Effector memory CD4-positive, alpha-beta T cell (primary cell): ENCODE measurements around the gene ANO10.
"Not testable (repeated sequence)": the region's sequence is repeated elsewhere in the genome, so short reads cannot be mapped to it uniquely, and the experiment has no call there.

Experiments
- DNase-seq, 3 donors: peaks; one replicate each; pipeline ENCODE4 v3.0.0-alpha.2; 2020
- H3K27ac ChIP-seq: 2 replicates; pipeline ENCODE4 v1.7.0; 2013; ENCODE audit warnings: mild to moderate bottlenecking, low read length, moderate library complexity; ENCODE audit not compliant: insufficient read depth, poor library complexity, severe bottlenecking
- H3K27me3 ChIP-seq: replicated peaks from 2 replicates; pipeline ENCODE4 v1.7.0; 2013; ENCODE audit warnings: mild to moderate bottlenecking, low read length; ENCODE audit not compliant: insufficient read depth, control insufficient read depth, poor library complexity, severe bottlenecking
- H3K36me3 ChIP-seq: 2 replicates; pipeline ENCODE4 v1.7.0; 2013; ENCODE audit warnings: mild to moderate bottlenecking, low read length, moderate library complexity; ENCODE audit not compliant: control insufficient read depth, insufficient read depth
- H3K4me1 ChIP-seq: 2 replicates; pipeline ENCODE4 v1.7.0; 2013; ENCODE audit warnings: low read length, mild to moderate bottlenecking; ENCODE audit not compliant: control insufficient read depth, insufficient read depth, poor library complexity, severe bottlenecking
- H3K4me3 ChIP-seq: 2 replicates; pipeline ENCODE4 v1.7.0; 2013; ENCODE audit warnings: low read length, low read depth, mild to moderate bottlenecking; ENCODE audit not compliant: insufficient read depth, poor library complexity, severe bottlenecking
- H3K9me3 ChIP-seq: 2 replicates; pipeline ENCODE4 v1.7.0; 2013; ENCODE audit warnings: mild to moderate bottlenecking, low read length, moderate library complexity; ENCODE audit not compliant: control insufficient read depth

The ANO10 gene

GRCh38 chr3:43544277-43544676, 77.5 kb downstream of the ANO10 start:
- H3K9me3 ChIP-seq, H3K27ac ChIP-seq, H3K4me3 ChIP-seq, H3K36me3 ChIP-seq, DNase-seq, H3K27me3 ChIP-seq, H3K4me1 ChIP-seq: not testable (repeated sequence)

GRCh38 chr3:43542328-43543043, 79.3 kb downstream of the ANO10 start:
- H3K27me3 ChIP-seq: no peaks in the 10 kb centered on the region
- H3K4me1 ChIP-seq: no peaks in the 10 kb centered on the region
- no peaks in the 10 kb centered on the region for H3K9me3 ChIP-seq
- DNase-seq: no peak
- H3K36me3 ChIP-seq: no peaks in the 10 kb centered on the region
- no peak overlapping the region for H3K4me3 ChIP-seq
- no peak overlapping the region for H3K27ac ChIP-seq

GRCh38 chr3:43540624-43541023, 81.2 kb downstream of the ANO10 start:
- no peak for DNase-seq
- no peaks in the 10 kb centered on the region for H3K27me3 ChIP-seq
- no peaks in the 10 kb centered on the region for H3K9me3 ChIP-seq
- H3K27ac ChIP-seq: no peak overlapping the region
- no peaks in the 10 kb centered on the region for H3K36me3 ChIP-seq
- no peak overlapping the region for H3K4me3 ChIP-seq
- no peaks in the 10 kb centered on the region for H3K4me1 ChIP-seq

GRCh38 chr3:43539321-43539720, 82.5 kb downstream of the ANO10 start:
- H3K4me3 ChIP-seq: no peak overlapping the region
- H3K9me3 ChIP-seq: no peaks in the 10 kb centered on the region
- no peaks in the 10 kb centered on the region for H3K36me3 ChIP-seq
- DNase-seq: no peak
- no peaks in the 10 kb centered on the region for H3K4me1 ChIP-seq
- H3K27me3 ChIP-seq: no peaks in the 10 kb centered on the region
- no peak overlapping the region for H3K27ac ChIP-seq

GRCh38 chr3:43537225-43537624, 84.6 kb downstream of the ANO10 start:
- no peak for DNase-seq
- H3K4me1 ChIP-seq: no peaks in the 10 kb centered on the region
- H3K27ac ChIP-seq: no peak overlapping the region
- H3K27me3 ChIP-seq: no peaks in the 10 kb centered on the region
- no peaks in the 10 kb centered on the region for H3K36me3 ChIP-seq
- no peak overlapping the region for H3K4me3 ChIP-seq
- H3K9me3 ChIP-seq: no peaks in the 10 kb centered on the region

GRCh38 chr3:43534675-43535074, 87.1 kb downstream of the ANO10 start:
- Histone ChIP-seq H3K9me3 (no peaks in the 10 kb centered on the region), H3K4me3 (no peak overlapping the region), H3K36me3 (no peaks in the 10 kb centered on the region), H3K4me1 (no peaks in the 10 kb centered on the region), H3K27ac (no peak overlapping the region), H3K27me3 (no peaks in the 10 kb centered on the region)
- DNase-seq: no peak

- DNase-seq: no peak
- no peaks in the 10 kb centered on the region for H3K4me1 ChIP-seq
- no peaks in the 10 kb centered on the region for H3K27me3 ChIP-seq
- no peak overlapping the region for H3K27ac ChIP-seq
- no peaks in the 10 kb centered on the region for H3K36me3 ChIP-seq
- no peaks in the 10 kb centered on the region for H3K9me3 ChIP-seq
- H3K4me3 ChIP-seq: no peak overlapping the region
Measured at GRCh38 chr3:43533009-43533408, 88.8 kb downstream of the ANO10 start.

- no peak overlapping the region for H3K27ac ChIP-seq
- no peaks in the 10 kb centered on the region for H3K4me1 ChIP-seq
- no peak overlapping the region for H3K4me3 ChIP-seq
- DNase-seq: no peak
- H3K27me3 ChIP-seq: no peaks in the 10 kb centered on the region
- H3K36me3 ChIP-seq: no peaks in the 10 kb centered on the region
- H3K9me3 ChIP-seq: no peaks in the 10 kb centered on the region
Measured at GRCh38 chr3:43531835-43532234, 90.0 kb downstream of the ANO10 start.

GRCh38 chr3:43528498-43529099, 93.2 kb downstream of the ANO10 start:
- H3K27me3 ChIP-seq: no peaks in the 10 kb centered on the region
- no peaks in the 10 kb centered on the region for H3K36me3 ChIP-seq
- H3K4me3 ChIP-seq: no peak overlapping the region
- no peaks in the 10 kb centered on the region for H3K4me1 ChIP-seq
- no peak for DNase-seq
- no peak overlapping the region for H3K27ac ChIP-seq
- no peaks in the 10 kb centered on the region for H3K9me3 ChIP-seq

GRCh38 chr3:43526956-43527355, 94.9 kb downstream of the ANO10 start:
- Histone ChIP-seq H3K27ac (no peak overlapping the region), H3K9me3 (no peaks in the 10 kb centered on the region), H3K4me1 (no peaks in the 10 kb centered on the region), H3K4me3 (no peak overlapping the region), H3K27me3 (no peaks in the 10 kb centered on the region), H3K36me3 (no peaks in the 10 kb centered on the region)
- no peak for DNase-seq
